Naive thymus-derived CD4-positive, alpha-beta T cell (primary cell): ENCODE results near the gene ZNF184. TPM values are rescaled to one million over a fixed set of nuclear protein-coding genes. Genes with fewer than 3 reads are reported as not detected.

ENCODE experiments used
- ATAC-seq: fragments of 150-1000 bp; cut with Tn5 transposase; 2 replicates; pipeline ENCODE4 v1.10.0; 2021; ENCODE audit warnings: mild to moderate bottlenecking, moderate library complexity
- CTCF ChIA-PET: fragments of 350-600 bp; sonication (Branson Sonifier 250); formaldehyde crosslinking; loops from one replicate; lab custom pipeline; 2021; ENCODE audit warnings: antibody characterized with exemption; lab: Charles Lee
- POLR2A ChIA-PET: fragments of 350-600 bp; sonication (Branson Sonifier 250); formaldehyde crosslinking; loops from one replicate; lab custom pipeline; 2021; ENCODE audit warnings: antibody characterized with exemption, inconsistent platforms; lab: Charles Lee
- DNase-seq, 9 donors: peaks; one replicate each; pipeline versions ENCODE4 v3.0.0 to v3.0.0-alpha.2; 2020 to 2022; ENCODE audit warnings: mixed read lengths in 1 of 9
- H3K27ac ChIP-seq: one replicate; pipeline ENCODE4 v1.7.0; 2013; ENCODE audit warnings: mild to moderate bottlenecking, low read depth, low read length, moderate library complexity
- H3K27me3 ChIP-seq, 2 donors: one replicate each; pipeline ENCODE4 v1.7.0; 2013; ENCODE audit warnings: low read length in 2 of 2, mild to moderate bottlenecking in 2 of 2, moderate library complexity in 2 of 2; ENCODE audit not compliant: control insufficient read depth in 2 of 2, insufficient read depth in 2 of 2
- H3K36me3 ChIP-seq, 3 experiments: 1 replicate in 2 of 3; 2 replicates in 1 of 3; pipeline ENCODE4 v1.7.0; 2013; ENCODE audit warnings: low read length in 3 of 3, mild to moderate bottlenecking in 3 of 3, moderate library complexity in 1 of 3; ENCODE audit not compliant: insufficient read depth in 3 of 3, control insufficient read depth in 2 of 3
- H3K4me1 ChIP-seq, 2 donors: one replicate each; pipeline ENCODE4 v1.7.0; 2013; ENCODE audit warnings: low read length in 2 of 2, mild to moderate bottlenecking in 2 of 2, moderate library complexity in 1 of 2; ENCODE audit not compliant: control insufficient read depth in 2 of 2, insufficient read depth in 2 of 2
- H3K4me3 ChIP-seq: 2 replicates; pipeline ENCODE4 v1.7.0; 2013; ENCODE audit warnings: mild to moderate bottlenecking, low read length
- H3K9me3 ChIP-seq, 3 experiments: 1 replicate in 2 of 3; 2 replicates in 1 of 3; pipeline ENCODE4 v1.7.0; 2013; ENCODE audit warnings: low read length in 3 of 3; ENCODE audit not compliant: control insufficient read depth in 2 of 3
- H3K27ac Mint-ChIP-seq, 9 donors: one replicate each; pipeline ENCODE4 v1.8.0; 2020 to 2022; ENCODE audit warnings: mixed read lengths in 9 of 9, mild to moderate bottlenecking in 8 of 9, moderate library complexity in 5 of 9, inconsistent platforms in 2 of 9
- H3K27me3 Mint-ChIP-seq, 5 donors: one replicate each; pipeline ENCODE4 v1.8.0; 2021 to 2022; ENCODE audit warnings: mixed read lengths in 5 of 5, mild to moderate bottlenecking in 1 of 5
- H3K36me3 Mint-ChIP-seq, 5 donors: one replicate each; pipeline ENCODE4 v1.8.0; 2020 to 2022; ENCODE audit warnings: mixed read lengths in 5 of 5, mild to moderate bottlenecking in 3 of 5, inconsistent platforms in 1 of 5
- H3K4me1 Mint-ChIP-seq, 7 donors: one replicate each; pipeline ENCODE4 v1.8.0; 2020 to 2022; ENCODE audit warnings: mixed read lengths in 7 of 7, mild to moderate bottlenecking in 3 of 7, inconsistent platforms in 1 of 7
- H3K4me3 Mint-ChIP-seq, 10 donors: one replicate each; pipeline ENCODE4 v1.8.0; 2020 to 2022; ENCODE audit warnings: mild to moderate bottlenecking in 10 of 10, mixed read lengths in 10 of 10, moderate library complexity in 6 of 10, inconsistent platforms in 2 of 10
- H3K9me3 Mint-ChIP-seq, 11 donors: one replicate each; pipeline ENCODE4 v1.8.0; 2020 to 2022; ENCODE audit warnings: mixed read lengths in 11 of 11, mild to moderate bottlenecking in 4 of 11, inconsistent platforms in 1 of 11, moderate library complexity in 1 of 11
- intact Hi-C, 2 donors: fragments of 100-400 bp; cut with micrococcal nuclease; formaldehyde crosslinking; loops; one replicate each; pipeline ENCODE4 v1.15.1; 2023
- polyA plus RNA-seq, 2 donors: library from polyadenylated mRNA; unstranded; fragments of 300-500 nt; fragmentation: Illumina TruSeq; gene quantifications; one replicate each; pipeline ENCODE4 v1.2.3, GENCODE V29; 2021
- total RNA-seq, 6 experiments: library from RNA in 5 of 6; stranded (reverse) in 5 of 6; gene quantifications; 1 replicate in 5 of 6; 2 replicates in 1 of 6; pipeline ENCODE4 v1.2.3 and lab custom pipeline; 2021 to 2026

ZNF184 gene
- total and polyA plus RNA-seq, 7 experiments from 2014 or later: 7.0 to 13.7 (median 12.3) TPM

DNA sequence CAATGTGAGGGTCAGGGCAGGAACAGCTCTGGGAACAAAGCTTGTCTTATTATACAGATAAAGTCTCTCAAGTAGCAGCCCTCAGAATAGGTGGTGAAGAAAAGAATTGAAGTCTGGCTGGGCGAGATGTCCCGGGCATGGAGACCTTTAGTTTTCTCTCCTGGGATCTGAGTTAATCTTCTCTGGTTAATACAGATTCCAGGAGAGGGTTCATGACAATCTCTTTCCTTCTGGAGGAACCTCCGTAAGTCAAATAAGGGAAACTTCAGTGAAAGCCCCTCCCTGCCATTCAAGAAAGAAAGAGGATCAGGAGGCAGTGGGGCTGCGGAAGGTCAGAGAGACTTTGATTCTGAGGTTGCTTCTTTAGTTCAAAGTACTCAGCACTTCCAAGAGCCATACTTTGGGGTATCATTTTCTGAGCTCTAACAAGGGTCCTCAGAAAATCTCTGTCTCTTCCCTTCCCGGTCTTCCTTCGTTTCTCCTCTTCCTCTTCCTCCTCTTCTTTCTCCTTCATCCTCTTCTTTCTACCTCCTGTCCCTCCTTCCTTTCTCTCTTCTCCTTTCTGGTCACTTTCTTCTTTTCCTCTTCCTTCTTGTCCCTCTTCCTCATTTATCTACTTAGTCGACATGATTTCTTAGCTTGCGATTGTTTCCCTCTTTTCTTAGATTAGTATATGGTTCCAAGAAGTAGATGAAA, 4.6 kb upstream of the ZNF184 start:
- H3K27me3 ChIP-seq: no peaks in the 10 kb centered on the region
- H3K9me3 ChIP-seq: no peaks in the 10 kb centered on the region
- H3K27me3 Mint-ChIP-seq: peaks cover 0 to 18% (median 0%) of the 10 kb centered on the region in 5 donors
- peaks cover 0 to 13% (median 0%) of the 10 kb centered on the region in 3 experiments for H3K36me3 ChIP-seq
- H3K4me3 ChIP-seq: peak overlapping the region; percentile 95
- DNase-seq (no peak), ATAC-seq (no peak)
- peak overlapping the region in 5 of 10 donors; percentile 47 to 62 (median 50) for H3K4me3 Mint-ChIP-seq
- peaks cover 9 to 12% of the 10 kb centered on the region in 2 donors for H3K4me1 ChIP-seq
- POLR2A ChIA-PET: interaction anchor here (0.6 to 2.7 kb wide), 13 partner anchors 17 to 1418 kb away, joined by 3 to 24 read pairs (median 6); a partner anchor contains a TSS
- peaks cover 0 to 4% (median 0%) of the 10 kb centered on the region in 5 donors for H3K36me3 Mint-ChIP-seq
- peaks cover under 1 to 11% (median 9%) of the 10 kb centered on the region in 7 donors for H3K4me1 Mint-ChIP-seq
- H3K9me3 Mint-ChIP-seq: peaks cover 0 to 8% (median 0%) of the 10 kb centered on the region in 11 donors
- H3K27ac ChIP-seq: peak overlapping the region; percentile 97
- CTCF ChIA-PET: interaction anchor here (0.6 to 1.0 kb wide), 2 partner anchors 51 to 275 kb away, joined by 3 read pairs; no protein-coding TSS in a partner anchor
- H3K27ac Mint-ChIP-seq: peak overlapping the region in 5 of 9 donors; percentile 40 to 67 (median 58)
- intact Hi-C loops: loop anchor here (1.0 to 10.0 kb wide), 33 partner anchors 17 to 1505 kb away; partner anchors contain the start of genes POM121L2 (in 2 of the 2), ZNF391 (in 2 of the 2), ABT1 (in 1 of the 2) and HMGN4 (in 1 of the 2)

DNA sequence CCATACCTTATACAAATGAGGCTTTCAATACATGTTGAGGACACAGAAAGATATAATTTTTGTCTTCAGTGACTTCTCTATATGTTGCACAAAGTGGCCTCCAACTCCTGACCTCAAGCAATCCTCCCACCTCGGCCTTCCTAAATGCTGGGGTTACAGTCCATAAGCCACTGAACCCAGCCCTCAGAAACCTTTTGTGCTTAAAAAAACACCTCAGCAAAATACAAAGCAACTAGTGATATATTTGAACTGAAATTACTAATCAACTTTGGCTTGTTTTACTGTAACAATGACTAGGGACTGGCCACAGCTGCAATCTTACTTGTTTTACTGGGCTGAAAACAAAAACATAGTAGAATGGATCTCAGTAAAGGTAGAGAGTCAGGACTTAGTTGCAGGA, 3.2 kb upstream of the ZNF184 start:
- Mint-ChIP-seq H3K27me3 (peaks cover 0 to 11% (median 0%) of the 10 kb centered on the region in 5 donors), H3K27ac (peak overlapping the region in 1 of 9 donors; percentile 5), H3K4me3 (no peak overlapping the region), H3K4me1 (peaks cover 14 to 24% (median 21%) of the 10 kb centered on the region in 7 donors), H3K9me3 (peaks cover 0 to 8% (median 0%) of the 10 kb centered on the region in 11 donors), H3K36me3 (peaks cover 0 to 13% (median 0%) of the 10 kb centered on the region in 5 donors)
- Histone ChIP-seq H3K9me3 (no peaks in the 10 kb centered on the region), H3K4me3 (no peak overlapping the region), H3K27ac (no peak overlapping the region), H3K27me3 (no peaks in the 10 kb centered on the region), H3K36me3 (peaks cover 0 to 13% (median 0%) of the 10 kb centered on the region in 3 experiments), H3K4me1 (peaks cover 19 to 25% of the 10 kb centered on the region in 2 donors)
- CTCF ChIA-PET: interaction anchor here (0.7 kb wide), 1 partner anchor 823 kb away, joined by 3 read pairs; no protein-coding TSS in a partner anchor
- no peak for ATAC-seq
- DNase-seq: no peak
- intact Hi-C loops: loop anchor here (5.0 to 10.0 kb wide), 13 partner anchors 161 to 1469 kb away; partner anchors contain the start of genes HMGN4 (in 1 of the 2), POM121L2 (in 1 of the 2), ZSCAN23 (in 1 of the 2) and ZSCAN31 (in 1 of the 2)
- POLR2A ChIA-PET: interaction anchor here (0.8 to 1.6 kb wide), 2 partner anchors 396 to 417 kb away, joined by 3 to 5 read pairs; a partner anchor contains a TSS

DNA sequence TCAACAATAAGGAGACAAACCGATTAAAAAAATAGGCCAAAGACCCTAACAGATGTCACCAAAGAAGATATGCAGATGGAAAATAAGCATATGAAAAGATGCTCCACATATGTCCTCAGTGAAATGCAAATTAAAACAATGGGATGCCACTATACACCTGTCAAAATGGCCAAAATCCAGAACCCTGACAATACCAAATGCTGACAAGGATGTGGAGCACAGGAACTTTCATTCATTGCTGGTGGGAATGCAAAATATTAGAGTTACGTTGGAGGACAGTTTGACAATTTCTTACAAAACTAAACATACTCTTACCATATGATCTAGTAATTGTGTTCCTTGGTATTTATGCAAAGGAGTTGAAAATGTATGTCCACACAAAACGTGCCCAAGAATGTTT, 1.8 kb upstream of the ZNF184 start:
- Mint-ChIP-seq H3K4me3 (peak overlapping the region in 5 of 10 donors; percentile 10 to 98 (median 29)), H3K27ac (no peak overlapping the region), H3K36me3 (peaks cover 0 to 22% (median 6%) of the 10 kb centered on the region in 5 donors), H3K9me3 (peaks cover 0 to 8% (median 0%) of the 10 kb centered on the region in 11 donors), H3K27me3 (peaks cover 0 to 9% (median 0%) of the 10 kb centered on the region in 5 donors), H3K4me1 (peaks cover 28 to 38% (median 34%) of the 10 kb centered on the region in 7 donors)
- no peak overlapping the region for H3K27ac ChIP-seq
- H3K27me3 ChIP-seq: no peaks in the 10 kb centered on the region
- H3K9me3 ChIP-seq: no peaks in the 10 kb centered on the region
- POLR2A ChIA-PET: interaction anchor here (1.0 kb wide), 1 partner anchor 33 kb away, joined by 3 read pairs; no protein-coding TSS in a partner anchor
- no peak for DNase-seq
- no peak for ATAC-seq
- H3K36me3 ChIP-seq: peaks cover 0 to 14% (median 0%) of the 10 kb centered on the region in 3 experiments
- CTCF ChIA-PET: no interaction called here
- H3K4me1 ChIP-seq: peaks cover 19 to 26% of the 10 kb centered on the region in 2 donors
- no peak overlapping the region for H3K4me3 ChIP-seq
- intact Hi-C loops: loop anchor here (5.0 to 10.0 kb wide), 13 partner anchors 160 to 1470 kb away; partner anchors contain the start of genes HMGN4 (in 1 of the 2), POM121L2 (in 1 of the 2), ZSCAN23 (in 1 of the 2) and ZSCAN31 (in 1 of the 2)

GRCh38 chr6:27474172-27474465, 1.2 kb upstream of the ZNF184 start:
- ChIA-PET CTCF (no interaction called here), POLR2A (interaction anchor here (1.9 kb wide), 1 partner anchor 86 kb away, joined by 6 read pairs; the partner anchor contains the start of gene ZNF391)
- H3K27ac Mint-ChIP-seq: peak overlapping the region in 2 of 9 donors; percentile 26 to 41
- peaks cover 0 to 26% (median 8%) of the 10 kb centered on the region in 5 donors for H3K36me3 Mint-ChIP-seq
- peaks cover 0 to 8% (median 0%) of the 10 kb centered on the region in 11 donors for H3K9me3 Mint-ChIP-seq
- Histone ChIP-seq H3K9me3 (no peaks in the 10 kb centered on the region), H3K4me1 (peaks cover 19 to 26% of the 10 kb centered on the region in 2 donors), H3K27me3 (no peaks in the 10 kb centered on the region), H3K36me3 (peaks cover 0 to 14% (median 0%) of the 10 kb centered on the region in 3 experiments), H3K4me3 (no peak overlapping the region), H3K27ac (no peak overlapping the region)
- peaks cover 32 to 43% (median 39%) of the 10 kb centered on the region in 7 donors for H3K4me1 Mint-ChIP-seq
- peak overlapping the region in 9 of 10 donors; percentile 10 to 98 (median 43) for H3K4me3 Mint-ChIP-seq
- intact Hi-C loops: loop anchor here (10.0 kb wide), 8 partner anchors 159 to 1471 kb away; partner anchors contain the start of genes POM121L2 (in 1 of the 2), ZSCAN23 (in 1 of the 2) and ZSCAN31 (in 1 of the 2)
- ATAC-seq: no peak
- no peak for DNase-seq
- H3K27me3 Mint-ChIP-seq: peaks cover 0 to 9% (median 0%) of the 10 kb centered on the region in 5 donors

GRCh38 chr6:27472182-27472616, 706 bp downstream of the ZNF184 start:
- POLR2A ChIA-PET: interaction anchor here (0.6 to 1.9 kb wide), 21 partner anchors 10 to 1450 kb away, joined by 3 to 11 read pairs (median 4); partner anchors contain the start of gene ZNF391

More at GRCh38 chr6:27472182-27472616, 706 bp downstream of the ZNF184 start:
- Histone ChIP-seq H3K27me3 (no peaks in the 10 kb centered on the region), H3K4me3 (peak overlapping the region; percentile 85), H3K36me3 (peaks cover 0 to 20% (median 0%) of the 10 kb centered on the region in 3 experiments), H3K27ac (peak overlapping the region; percentile 93), H3K9me3 (no peaks in the 10 kb centered on the region), H3K4me1 (peaks cover 10 to 17% of the 10 kb centered on the region in 2 donors)
- intact Hi-C loops: loop anchor here (1.0 to 10.0 kb wide), 16 partner anchors 31 to 1473 kb away; partner anchors contain the start of genes POM121L2 (in 1 of the 2), ZNF391 (in 1 of the 2), ZSCAN23 (in 1 of the 2) and ZSCAN31 (in 1 of the 2)
- peak; percentile 82 for ATAC-seq
- DNase-seq: peak in 7 of 9 donors; percentile 48 to 91 (median 75)
- CTCF ChIA-PET: interaction anchor here (1.0 kb wide), 1 partner anchor 12 kb away, joined by 3 read pairs; no protein-coding TSS in a partner anchor
- peaks cover 43 to 60% (median 56%) of the 10 kb centered on the region in 7 donors for H3K4me1 Mint-ChIP-seq
- H3K27me3 Mint-ChIP-seq: peaks cover 0 to 9% (median 0%) of the 10 kb centered on the region in 5 donors
- H3K4me3 Mint-ChIP-seq: peak overlapping the region; percentile 85 to 98 (median 97)
- H3K27ac Mint-ChIP-seq: peak overlapping the region; percentile 90 to 99 (median 96)
- H3K36me3 Mint-ChIP-seq: peaks cover 10 to 44% (median 21%) of the 10 kb centered on the region in 5 donors
- peaks cover 0 to 10% (median 0%) of the 10 kb centered on the region in 11 donors for H3K9me3 Mint-ChIP-seq
